Stimulated activated CD8-positive, alpha-beta memory T cell treated with anti-CD3 and anti-CD28 coated beads, Interleukin-12 subunit alpha, Interleukin-12 subunit beta, amount 100 ng/mL, for 1 hour (primary cell): ENCODE measurements around the gene ERH.
"Not testable (repeated sequence)": the region's sequence is repeated elsewhere in the genome, so short reads cannot be mapped to it uniquely, and the experiment has no call there.

ENCODE experiments used
- DNase-seq: peaks from one replicate; pipeline ENCODE4 v3.0.0-alpha.2; 2020; ENCODE audit warnings: low read depth

Gene ERH

DNA sequence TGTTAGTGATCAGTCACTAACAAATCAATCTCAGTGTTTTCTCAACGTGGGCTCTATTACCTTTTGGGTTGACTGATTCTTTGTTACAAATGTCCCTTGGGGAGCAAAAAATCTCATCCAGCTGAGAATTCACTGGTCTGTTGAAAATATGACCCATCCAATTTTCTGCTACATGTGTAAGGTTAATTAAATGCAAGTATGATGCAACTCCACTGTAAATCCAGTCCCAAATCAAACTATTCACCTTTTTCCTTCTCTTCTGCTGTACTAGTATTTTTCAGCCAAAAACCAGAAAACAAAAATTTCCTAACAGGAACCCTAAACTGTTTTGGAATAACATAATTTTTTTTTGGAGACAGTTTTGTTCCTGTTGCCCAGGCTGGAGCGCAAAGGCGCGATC, 2.2 kb downstream of the ERH start:
- no peak for DNase-seq

DNA sequence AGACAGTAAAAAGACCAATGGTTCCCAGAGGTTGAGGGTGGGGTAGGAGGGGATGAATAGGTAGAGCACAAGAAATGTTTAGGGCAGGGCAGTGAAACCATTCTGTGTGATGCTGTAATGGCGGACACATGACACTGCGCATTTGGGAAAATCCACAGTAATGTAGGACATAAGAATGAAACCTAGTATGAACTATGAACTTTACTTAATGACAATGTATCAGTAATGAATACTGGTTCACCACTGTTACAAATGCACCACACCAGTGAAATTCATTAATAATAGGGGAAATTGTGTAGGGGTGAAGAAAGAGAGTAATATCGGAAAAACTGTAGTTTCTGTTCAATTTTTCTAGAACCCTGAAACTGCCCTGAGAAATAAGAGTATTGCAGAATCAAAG, 5.6 kb downstream of the ERH start:
- DNase-seq: no peak

GRCh38 chr14:69391400-69391799, 6.7 kb downstream of the ERH start:
- DNase-seq: not testable (repeated sequence)

DNA sequence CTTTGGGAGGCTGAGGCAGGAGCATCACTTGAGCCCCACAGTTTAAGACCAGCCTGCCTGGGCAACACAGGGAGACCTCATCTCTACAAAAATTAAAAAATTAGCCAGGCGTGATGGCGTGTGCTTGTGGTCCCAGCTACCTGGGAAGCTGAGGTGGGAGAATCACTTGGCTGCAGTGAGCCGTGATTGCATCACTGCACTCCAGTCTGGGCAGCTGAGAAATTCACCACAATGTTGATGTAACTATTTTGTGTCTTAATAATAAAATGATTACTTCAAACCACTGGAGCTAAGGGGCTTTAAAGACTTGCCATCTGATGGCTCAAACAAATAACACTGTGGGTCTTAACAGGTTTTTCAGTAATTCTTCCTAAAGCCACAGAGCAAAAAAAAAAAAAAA, 10.8 kb downstream of the ERH start:
- no peak for DNase-seq

DNA sequence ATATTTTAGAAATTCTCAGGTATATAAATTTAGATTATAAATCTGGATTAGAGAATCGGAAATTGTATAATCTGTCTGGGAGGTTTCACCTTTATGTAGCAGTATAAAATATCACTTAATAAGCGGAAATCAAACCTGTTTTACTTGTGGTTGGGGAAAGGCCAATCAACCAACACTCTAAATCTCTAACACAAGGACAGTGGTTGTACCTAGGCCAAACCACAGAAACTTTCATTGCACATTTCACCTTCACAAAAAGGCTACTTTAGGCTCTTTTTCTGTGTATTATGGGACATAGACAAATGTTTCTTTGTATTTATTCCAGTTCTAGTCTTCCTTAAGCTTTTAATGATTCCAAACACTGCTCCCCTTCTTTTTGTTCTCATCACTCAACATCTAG, 19.8 kb downstream of the ERH start:
- DNase-seq: no peak

- no peak for DNase-seq
Measured at GRCh38 chr14:69376439-69376838, 21.7 kb downstream of the ERH start.

GRCh38 chr14:69375722-69376121, 22.4 kb downstream of the ERH start:
- DNase-seq: no peak

GRCh38 chr14:69375182-69375581, 22.9 kb downstream of the ERH start:
- no peak for DNase-seq

DNA sequence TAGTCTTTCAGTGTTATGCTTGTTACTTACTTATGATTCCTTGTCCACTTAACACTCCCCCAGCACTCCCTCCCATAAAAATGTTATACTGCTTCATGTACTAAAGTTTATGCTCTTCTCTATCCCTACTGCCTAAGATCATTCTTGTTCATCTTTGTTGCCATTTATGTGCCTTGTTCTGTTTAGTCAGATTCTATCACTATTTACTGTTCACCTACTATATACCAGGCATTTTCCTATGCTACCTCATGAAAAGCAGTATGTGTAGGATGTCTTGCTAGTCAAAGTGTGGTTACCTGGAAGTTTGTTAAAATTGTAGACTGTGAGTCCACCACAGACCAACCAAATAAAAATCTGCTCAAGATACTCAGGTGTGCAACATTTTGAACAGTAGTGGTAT, 23.9 kb downstream of the ERH start:
- no peak for DNase-seq

DNA sequence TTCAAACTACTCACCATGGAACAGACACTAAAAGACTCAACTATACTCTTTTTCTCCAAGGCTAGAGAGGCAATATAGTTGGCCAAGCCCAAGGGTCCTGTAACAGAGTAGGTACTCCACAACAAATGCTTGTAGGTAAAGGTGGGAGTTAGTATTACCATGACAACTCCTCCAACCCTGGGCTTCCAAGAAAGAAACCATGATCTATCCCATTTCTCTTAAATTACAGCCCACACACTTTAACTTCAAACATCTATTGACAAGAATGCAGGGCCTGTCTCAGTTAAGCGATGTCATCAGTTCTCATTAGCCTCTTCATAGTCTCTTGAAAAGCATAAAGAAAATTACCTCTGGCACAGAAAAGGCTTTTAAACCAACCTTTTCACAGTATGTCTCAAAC, 25.0 kb downstream of the ERH start:
- no peak for DNase-seq

- DNase-seq: no peak
Measured at GRCh38 chr14:69372146-69372545, 26.0 kb downstream of the ERH start.

DNA sequence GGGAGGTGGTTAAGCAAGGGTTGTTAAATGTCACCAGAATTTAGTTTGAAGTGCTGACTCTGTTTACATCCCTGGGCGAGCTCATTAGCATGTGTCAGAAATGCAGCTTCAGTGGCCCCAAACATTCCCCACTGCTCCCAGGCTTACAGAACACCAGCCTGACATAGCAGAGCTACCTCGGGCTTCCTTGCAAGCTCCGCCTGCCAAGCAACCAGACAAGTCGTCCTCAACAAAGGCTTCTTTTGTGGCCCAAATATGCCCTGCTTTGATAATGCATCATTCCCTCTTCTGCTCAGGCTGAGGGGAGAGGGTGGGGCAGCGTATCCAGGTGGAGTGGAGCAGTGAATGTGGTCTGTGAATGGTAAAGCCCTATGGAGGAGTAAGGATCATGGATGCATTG, 28.0 kb downstream of the ERH start:
- DNase-seq: no peak

GRCh38 chr14:69368381-69368780, 29.7 kb downstream of the ERH start:
- DNase-seq: no peak

- DNase-seq: no peak
Measured at GRCh38 chr14:69366761-69367160, 31.3 kb downstream of the ERH start.

DNA sequence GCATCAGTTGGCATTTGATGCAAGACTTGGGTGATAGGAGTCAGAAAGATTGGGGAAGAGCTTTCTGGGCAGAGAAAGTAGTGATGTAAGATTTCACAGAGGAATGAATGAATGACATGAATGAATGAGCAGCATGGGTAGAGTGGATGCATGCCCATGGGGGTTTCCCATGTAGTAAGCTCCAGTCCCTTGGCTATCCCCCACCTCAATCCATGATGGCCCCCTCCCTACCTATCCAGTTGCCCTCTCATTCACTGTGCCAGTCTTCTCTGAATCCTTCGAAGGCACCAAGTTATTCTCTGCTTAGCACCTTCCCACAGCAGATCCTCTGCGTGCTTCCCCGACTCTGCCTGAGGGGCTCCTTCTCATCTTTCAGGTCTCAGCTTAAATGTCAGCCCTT, 32.0 kb downstream of the ERH start:
- DNase-seq: no peak

- no peak for DNase-seq
Measured at GRCh38 chr14:69364378-69364777, 33.7 kb downstream of the ERH start.

DNA sequence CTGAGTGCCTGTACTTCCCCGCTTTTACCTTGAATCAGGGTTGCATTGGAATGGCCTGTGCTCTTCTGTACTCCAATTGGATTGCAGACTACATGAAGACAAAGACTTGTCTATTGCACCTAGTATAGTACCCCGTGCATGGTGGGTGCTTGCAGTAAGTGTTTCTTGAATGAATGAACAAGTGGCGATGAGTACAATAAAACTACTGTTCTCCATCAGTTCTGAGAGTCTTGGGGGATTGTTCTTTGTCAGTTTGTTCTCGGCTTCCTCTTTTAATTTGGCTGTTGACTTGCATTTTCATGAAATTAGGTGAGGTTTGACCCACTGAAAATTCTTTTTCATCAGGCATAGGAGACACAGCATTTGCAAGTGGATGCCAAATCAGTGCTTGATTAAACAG, 34.1 kb downstream of the ERH start:
- DNase-seq: no peak

DNA sequence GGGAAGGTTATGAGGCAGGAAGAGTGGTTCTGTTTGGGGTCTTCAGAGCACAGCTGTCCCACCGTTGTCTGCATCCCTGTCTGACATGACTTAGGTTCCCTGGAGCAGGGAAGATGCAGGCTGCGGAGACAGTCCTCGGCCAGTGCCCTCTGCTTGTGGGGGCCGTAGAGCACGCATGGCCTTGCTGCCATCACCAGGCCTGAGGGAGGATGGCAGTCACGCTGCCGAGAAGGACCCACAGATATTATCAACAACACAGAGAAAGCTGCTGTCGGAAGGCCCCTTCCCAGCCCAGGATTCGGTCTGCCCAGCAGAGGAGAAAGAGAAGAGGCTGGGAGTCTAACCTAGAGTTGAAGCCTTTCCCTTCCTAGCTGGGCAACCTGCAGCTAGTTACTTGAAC, 35.0 kb downstream of the ERH start:
- no peak for DNase-seq

DNA sequence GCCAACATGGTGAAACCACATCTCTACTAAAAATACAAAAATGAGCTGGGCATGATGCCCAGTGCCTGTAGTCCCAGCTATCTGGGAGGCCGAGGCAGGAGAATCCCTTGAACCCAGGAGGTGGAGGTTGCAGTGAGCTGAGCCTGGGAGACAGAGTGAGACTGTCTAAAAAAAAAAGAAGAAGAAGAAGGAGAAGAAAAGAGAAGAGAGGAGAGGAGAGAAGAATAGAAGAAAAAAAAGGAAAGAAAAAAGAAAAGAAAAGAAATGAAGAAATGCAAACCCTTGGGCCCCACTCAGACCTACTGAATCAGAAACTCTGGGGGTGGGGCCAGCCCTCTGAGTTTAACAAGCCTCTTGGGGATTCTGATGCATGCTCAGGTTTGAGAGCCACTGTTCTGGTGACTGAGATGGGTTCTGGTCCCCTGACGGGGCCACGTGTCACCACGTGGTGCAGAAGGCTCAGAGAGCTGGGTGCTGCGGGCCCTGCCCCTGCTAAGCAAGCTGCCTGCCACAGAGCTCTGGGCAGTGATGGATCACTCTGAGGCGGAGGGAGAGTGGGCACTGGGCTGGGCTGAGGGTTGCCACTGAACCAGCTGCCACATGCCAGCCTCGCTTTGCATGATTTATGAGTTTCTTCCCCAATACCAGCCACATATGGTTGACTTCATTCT, 37.5 kb downstream of the ERH start:
- DNase-seq: no peak

- no peak for DNase-seq
Measured at GRCh38 chr14:69358966-69359365, 39.1 kb downstream of the ERH start.

DNA sequence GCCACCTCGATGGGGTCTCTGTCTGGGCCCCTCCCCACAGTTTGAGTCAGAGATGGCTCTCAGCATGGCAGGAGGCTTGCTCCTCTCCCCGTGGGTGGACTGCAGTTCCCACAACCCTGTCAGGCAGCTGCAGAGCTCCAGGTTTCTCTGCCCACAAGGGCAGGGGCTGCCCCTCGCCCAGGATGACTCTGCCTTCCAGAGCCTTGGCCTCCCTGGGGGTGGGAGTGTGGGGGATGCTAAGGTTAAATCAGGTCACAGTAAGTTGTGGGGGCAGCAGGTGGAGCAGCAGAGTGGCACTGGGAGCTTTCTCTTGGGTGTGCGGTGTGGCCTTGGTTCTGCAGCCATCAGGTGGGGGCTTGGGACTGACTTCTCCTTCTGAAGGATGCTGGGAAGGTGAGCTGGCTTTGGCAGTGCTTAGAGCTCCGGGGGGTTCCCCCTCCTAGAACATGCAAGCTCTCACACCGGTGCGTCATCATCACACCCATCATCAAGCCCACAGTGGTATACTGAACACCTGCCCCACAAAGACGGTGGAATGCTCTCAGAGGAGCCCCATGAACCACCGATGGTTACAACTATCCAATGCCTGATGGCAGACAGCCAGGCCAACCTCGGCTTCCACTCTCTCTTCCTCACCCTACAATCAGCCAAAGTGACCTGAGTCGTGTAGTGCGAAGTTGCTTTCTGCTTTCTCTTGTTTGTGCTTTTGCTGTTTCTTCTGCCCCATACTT, 39.7 kb downstream of the ERH start:
- no peak for DNase-seq

- DNase-seq: no peak
Measured at GRCh38 chr14:69357544-69358200, 40.4 kb downstream of the ERH start.

DNA sequence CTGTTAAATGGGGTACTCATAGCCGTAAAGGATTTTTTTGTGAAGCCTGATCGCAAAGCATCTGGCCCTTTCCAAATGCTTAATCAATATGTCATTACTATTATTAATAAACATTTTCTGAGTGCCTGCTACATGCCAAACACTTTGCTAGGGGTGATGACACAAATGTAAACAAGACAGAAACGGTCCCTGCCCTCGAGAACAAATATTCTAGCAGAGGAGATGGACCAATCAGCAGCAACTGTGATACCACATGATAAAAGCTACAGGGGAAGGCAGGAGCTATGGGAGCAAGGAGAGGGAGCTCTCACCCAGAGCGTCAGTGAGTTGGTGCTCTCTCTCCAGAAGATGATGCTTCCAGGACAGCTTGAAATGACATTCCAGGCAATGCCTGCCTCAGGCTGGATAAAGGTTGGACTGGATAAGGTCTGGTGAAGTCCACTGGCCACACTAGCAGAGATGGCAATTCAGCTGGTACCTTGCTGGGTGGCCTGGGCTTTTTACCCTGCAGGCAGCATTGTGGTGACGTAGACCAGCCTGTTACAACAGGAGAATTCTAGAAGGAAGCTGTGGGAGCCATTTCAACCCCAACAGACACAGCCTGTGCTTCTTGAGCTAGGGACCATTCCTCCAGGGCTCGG, 41.1 kb downstream of the ERH start:
- no peak for DNase-seq
